Adrenal gland (tissue), 5 donors: ENCODE measurements around the gene SPIRE1.

Experiments
- POLR2A ChIP-seq, 2 donors: fragments of 450-650 bp; IDR thresholded peaks; one replicate each; pipeline ENCODE4 v1.6.1; 2017; ENCODE audit warnings: antibody characterized with exemption in 2 of 2, mild to moderate bottlenecking in 2 of 2, moderate library complexity in 1 of 2
- TF ChIP-seq, protein P1 (sequence below), 6 experiments: fragments of 450-650 bp in 4 of 6; fragments of 200-600 bp in 2 of 6; sonication (generic) in 1 of 6; IDR thresholded peaks; 1 replicate in 5 of 6; 2 replicates in 1 of 6; pipeline versions ENCODE4 v1.5.1 to v1.8.0; 2016 to 2021; ENCODE audit warnings: antibody characterized with exemption in 6 of 6, mild to moderate bottlenecking in 2 of 6, moderate library complexity in 1 of 6
- donor health status: DM: no; HTN: no; CAD: no.

DNA sequence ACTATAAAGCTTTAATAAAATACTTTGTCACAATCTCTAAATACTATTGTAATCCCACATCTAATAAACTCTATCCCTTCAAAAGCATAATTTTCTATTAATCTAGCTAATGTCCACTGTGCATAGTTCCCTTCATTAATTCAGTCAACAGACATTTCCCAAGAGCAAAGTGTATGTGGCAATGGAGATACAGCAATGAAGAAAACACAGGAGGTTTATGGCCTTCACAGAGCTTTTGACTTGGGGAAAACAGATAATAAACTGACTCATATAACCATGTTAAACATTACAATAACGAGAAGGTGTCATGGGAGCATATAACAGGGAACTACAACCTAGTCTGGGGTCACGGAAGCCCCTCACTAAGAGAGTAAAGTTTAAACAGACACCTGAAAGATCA lies 86.3 kb downstream of the SPIRE1 start:
- TF ChIP-seq, protein P1, sequence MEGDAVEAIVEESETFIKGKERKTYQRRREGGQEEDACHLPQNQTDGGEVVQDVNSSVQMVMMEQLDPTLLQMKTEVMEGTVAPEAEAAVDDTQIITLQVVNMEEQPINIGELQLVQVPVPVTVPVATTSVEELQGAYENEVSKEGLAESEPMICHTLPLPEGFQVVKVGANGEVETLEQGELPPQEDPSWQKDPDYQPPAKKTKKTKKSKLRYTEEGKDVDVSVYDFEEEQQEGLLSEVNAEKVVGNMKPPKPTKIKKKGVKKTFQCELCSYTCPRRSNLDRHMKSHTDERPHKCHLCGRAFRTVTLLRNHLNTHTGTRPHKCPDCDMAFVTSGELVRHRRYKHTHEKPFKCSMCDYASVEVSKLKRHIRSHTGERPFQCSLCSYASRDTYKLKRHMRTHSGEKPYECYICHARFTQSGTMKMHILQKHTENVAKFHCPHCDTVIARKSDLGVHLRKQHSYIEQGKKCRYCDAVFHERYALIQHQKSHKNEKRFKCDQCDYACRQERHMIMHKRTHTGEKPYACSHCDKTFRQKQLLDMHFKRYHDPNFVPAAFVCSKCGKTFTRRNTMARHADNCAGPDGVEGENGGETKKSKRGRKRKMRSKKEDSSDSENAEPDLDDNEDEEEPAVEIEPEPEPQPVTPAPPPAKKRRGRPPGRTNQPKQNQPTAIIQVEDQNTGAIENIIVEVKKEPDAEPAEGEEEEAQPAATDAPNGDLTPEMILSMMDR (IDR thresholded peaks at IDR 0.05) = no peak
- TF ChIP-seq POLR2A (IDR thresholded peaks at IDR 0.05) = no peak
